Sigmoid colon (tissue), 7 donors: ENCODE measurements around the gene ARHGAP22. TPM values are rescaled to one million over a fixed set of nuclear protein-coding genes. Genes with fewer than 3 reads are reported as not detected.

Source experiments
- DNase-seq: peaks from one replicate; pipeline ENCODE4 v3.0.0-alpha.2; 2019
- H3K27ac ChIP-seq, 4 donors: fragments of 200-600 bp; sonication (generic); one replicate each; pipeline ENCODE4 v1.5.1; 2016 to 2019; ENCODE audit warnings: mild to moderate bottlenecking in 1 of 4
- H3K27me3 ChIP-seq, 3 donors: fragments of 200-600 bp; sonication (generic); one replicate each; pipeline ENCODE4 v1.5.1; 2019; ENCODE audit warnings: mild to moderate bottlenecking in 1 of 3
- H3K36me3 ChIP-seq, 4 donors: fragments of 200-600 bp; sonication (generic); one replicate each; pipeline ENCODE4 v1.5.1; 2016 to 2019
- H3K4me1 ChIP-seq, 4 donors: fragments of 200-600 bp; sonication (generic); one replicate each; pipeline ENCODE4 v1.5.1; 2017 to 2019
- H3K4me3 ChIP-seq, 4 donors: fragments of 200-600 bp; sonication (generic); one replicate each; pipeline ENCODE4 v1.5.1; 2017 to 2019; ENCODE audit warnings: mild to moderate bottlenecking in 2 of 4, moderate library complexity in 1 of 4
- H3K9me3 ChIP-seq, 4 donors: fragments of 200-600 bp in 3 of 4; sonication (generic) in 3 of 4; one replicate each; pipeline versions ENCODE4 v1.5.1 to v1.6.1; 2013 to 2019
- CTCF ChIP-seq, 4 experiments: fragments of 450-650 bp in 3 of 4; fragments of 200-600 bp in 1 of 4; IDR thresholded peaks; one replicate each; pipeline ENCODE4 v1.5.1; 2016 to 2019; ENCODE audit warnings: antibody characterized with exemption in 4 of 4, mild to moderate bottlenecking in 3 of 4, moderate library complexity in 2 of 4
- EP300 ChIP-seq, 4 donors: sonication (generic); formaldehyde crosslinking; IDR thresholded peaks; one replicate each; pipeline ENCODE4 v1.6.1; 2017; ENCODE audit warnings: antibody characterized with exemption in 4 of 4
- POLR2A ChIP-seq, 2 donors: fragments of 450-650 bp; IDR thresholded peaks; one replicate each; pipeline ENCODE4 v1.6.1; 2016; ENCODE audit warnings: antibody characterized with exemption in 2 of 2, mild to moderate bottlenecking in 2 of 2, moderate library complexity in 2 of 2
- POLR2AphosphoS5 ChIP-seq, 4 donors: sonication (generic); formaldehyde crosslinking; IDR thresholded peaks; one replicate each; pipeline ENCODE4 v1.6.1; 2017; ENCODE audit warnings: antibody characterized with exemption in 4 of 4
- WGBS, 2 donors: extraction: QIAGEN DNeasy Blood & Tissue Kit; methylation state at CpG; one replicate each; pipeline ENCODE4 v1.1.7; 2013; 5-methylcytosine and 5-hydroxymethylcytosine counted together
- intact Hi-C: fragments of 100-400 bp; cut with DNase I; formaldehyde crosslinking; loops from one replicate; pipeline ENCODE4 v1.15.1; 2023
- polyA plus RNA-seq, 3 donors: library from polyadenylated mRNA; stranded (reverse); fragments of 200-250 nt; gene quantifications; one replicate each; pipeline ENCODE4 v1.2.3, GENCODE V29; 2013
- total RNA-seq, 4 donors: library from RNA; depleted of rRNA; stranded (reverse); fragments of >200 nt; gene quantifications; one replicate each; pipeline ENCODE4 v1.1.0, GENCODE V29; 2016
- donor health status: healthy with polysubstance abuse.
- donor health status: Bipolar disorder and iron deficiency.
- donor health status: healthy.

ARHGAP22 gene
- total and polyA plus RNA-seq, 7 donors: 1.2 to 6.4 (median 3.1) TPM

DNA sequence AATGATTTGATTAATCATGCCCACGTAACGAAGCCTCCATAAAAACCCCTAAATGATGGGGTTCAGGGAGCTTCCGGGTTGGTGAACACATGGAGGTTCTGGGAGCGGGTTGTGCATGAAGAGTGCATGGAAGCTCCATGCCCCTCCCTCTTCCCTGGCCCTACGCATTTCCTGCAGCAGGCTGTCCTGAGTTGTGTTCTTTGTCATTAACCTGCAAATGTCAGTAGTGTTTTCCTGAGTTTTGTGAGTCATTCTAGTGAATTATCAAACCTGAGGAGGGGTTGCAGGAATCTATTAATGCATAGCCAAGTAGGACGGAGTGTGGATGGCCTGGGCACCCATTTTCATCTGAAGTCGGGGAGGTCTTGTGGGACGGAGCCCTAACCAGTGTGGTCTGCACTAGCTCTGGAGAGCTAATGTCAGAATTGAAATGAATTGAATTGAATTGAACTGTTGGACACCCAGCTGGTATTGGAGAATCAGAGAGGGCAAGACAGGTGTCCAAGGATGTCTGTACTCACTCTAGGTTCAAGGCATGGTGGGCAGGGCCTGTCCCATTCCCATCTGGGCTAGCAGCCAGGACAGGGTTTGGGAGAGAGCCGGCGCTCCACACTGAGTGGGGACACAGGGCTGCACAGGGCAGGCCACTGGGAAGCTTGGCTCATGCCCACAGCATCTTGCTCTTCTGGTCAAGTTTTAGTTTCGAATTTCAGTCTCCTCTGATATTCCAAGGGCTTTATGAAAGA lies 22.3 kb upstream of the ARHGAP22 start:
- H3K27ac ChIP-seq: no peak overlapping the region
- intact Hi-C loops: no loop called here
- H3K36me3 ChIP-seq: no peaks in the 10 kb centered on the region
- no peaks in the 10 kb centered on the region for H3K4me1 ChIP-seq
- WGBS, 2 donors: 88 to 93% methylated on average over 11 of the region's 11 CpGs
- no peak for DNase-seq
- H3K4me3 ChIP-seq: no peak overlapping the region
- no peak for TF ChIP-seq POLR2AphosphoS5 (IDR thresholded peaks at IDR 0.05)
- TF ChIP-seq CTCF (IDR thresholded peaks at IDR 0.05): no peak
- TF ChIP-seq POLR2A (IDR thresholded peaks at IDR 0.05): no peak
- TF ChIP-seq EP300 (IDR thresholded peaks at IDR 0.05): no peak
- no peaks in the 10 kb centered on the region for H3K9me3 ChIP-seq
- no peaks in the 10 kb centered on the region for H3K27me3 ChIP-seq

DNA sequence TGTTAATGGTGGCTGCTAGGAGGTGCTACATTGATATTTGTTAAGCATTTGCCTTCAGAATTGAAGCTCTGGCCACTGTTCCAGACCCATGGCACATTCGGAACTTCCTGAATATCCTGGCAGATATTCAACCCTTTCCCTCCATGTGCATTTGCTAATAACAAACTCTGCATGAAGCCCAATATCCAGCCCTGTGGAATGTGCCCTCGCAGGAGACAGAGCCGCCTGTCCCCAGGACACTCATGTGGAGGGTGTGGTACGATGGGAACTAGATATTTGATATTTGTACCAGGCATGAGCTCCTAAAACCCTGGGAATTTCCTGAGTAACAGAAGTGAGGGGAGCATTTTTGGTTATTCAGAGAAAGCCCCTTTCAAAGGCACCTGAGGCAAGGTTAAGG lies 21.6 kb upstream of the ARHGAP22 start:
- Histone ChIP-seq H3K4me3 (no peak overlapping the region), H3K27me3 (no peaks in the 10 kb centered on the region), H3K27ac (no peak overlapping the region), H3K36me3 (no peaks in the 10 kb centered on the region), H3K9me3 (peaks cover 0 to 3% (median 0%) of the 10 kb centered on the region in 4 donors), H3K4me1 (no peaks in the 10 kb centered on the region)
- DNase-seq: no peak
- intact Hi-C loops: no loop called here
- TF ChIP-seq POLR2A (IDR thresholded peaks at IDR 0.05): no peak
- TF ChIP-seq CTCF (IDR thresholded peaks at IDR 0.05): no peak
- TF ChIP-seq EP300 (IDR thresholded peaks at IDR 0.05): no peak
- TF ChIP-seq POLR2AphosphoS5 (IDR thresholded peaks at IDR 0.05): no peak
- WGBS, 2 donors: 88% methylated on average over 4 of the region's 4 CpGs

DNA sequence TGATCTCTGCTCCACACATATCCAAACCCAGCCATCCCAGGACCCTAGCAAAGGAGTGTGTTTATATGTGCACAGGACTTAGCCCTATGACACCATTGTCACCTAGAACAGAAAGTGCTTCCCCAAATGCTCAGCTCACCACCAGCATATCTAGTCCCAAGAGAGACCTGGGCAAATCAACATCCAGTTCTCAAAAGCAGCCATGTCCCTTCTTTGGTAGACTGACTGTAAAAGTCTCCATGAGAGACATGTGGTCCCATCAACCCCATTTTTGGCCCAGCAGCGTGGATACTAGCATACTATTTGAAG lies 20.9 kb upstream of the ARHGAP22 start:
- Histone ChIP-seq H3K4me1 (no peaks in the 10 kb centered on the region), H3K4me3 (no peak overlapping the region), H3K27ac (no peak overlapping the region), H3K36me3 (no peaks in the 10 kb centered on the region), H3K27me3 (no peaks in the 10 kb centered on the region), H3K9me3 (peaks cover 0 to 3% (median 0%) of the 10 kb centered on the region in 4 donors)
- TF ChIP-seq POLR2AphosphoS5 (IDR thresholded peaks at IDR 0.05) (no peak), CTCF (IDR thresholded peaks at IDR 0.05) (no peak), EP300 (IDR thresholded peaks at IDR 0.05) (no peak), POLR2A (IDR thresholded peaks at IDR 0.05) (no peak)
- no peak for DNase-seq
- intact Hi-C loops: no loop called here
- WGBS, 2 donors: 89 to 91% methylated on average over 1 of the region's 1 CpG

GRCh38 chr10:48623607-48624132 lies 18.8 kb upstream of the ARHGAP22 start:
- Histone ChIP-seq H3K36me3 (no peaks in the 10 kb centered on the region), H3K27ac (no peak overlapping the region), H3K4me3 (no peak overlapping the region), H3K4me1 (no peaks in the 10 kb centered on the region), H3K27me3 (no peaks in the 10 kb centered on the region), H3K9me3 (peaks cover 0 to 3% (median 0%) of the 10 kb centered on the region in 4 donors)
- intact Hi-C loops: no loop called here
- no peak for DNase-seq
- 64 to 86% methylated on average over 5 of the region's 5 CpGs for WGBS, 2 donors
- TF ChIP-seq POLR2A (IDR thresholded peaks at IDR 0.05) (no peak), EP300 (IDR thresholded peaks at IDR 0.05) (no peak), POLR2AphosphoS5 (IDR thresholded peaks at IDR 0.05) (no peak), CTCF (IDR thresholded peaks at IDR 0.05) (no peak)
